ENCODE data around the gene TOB2.
A peak's percentile ranks its signal among the peaks of the same experiment; 100 is the strongest.

Gene TOB2

DNA sequence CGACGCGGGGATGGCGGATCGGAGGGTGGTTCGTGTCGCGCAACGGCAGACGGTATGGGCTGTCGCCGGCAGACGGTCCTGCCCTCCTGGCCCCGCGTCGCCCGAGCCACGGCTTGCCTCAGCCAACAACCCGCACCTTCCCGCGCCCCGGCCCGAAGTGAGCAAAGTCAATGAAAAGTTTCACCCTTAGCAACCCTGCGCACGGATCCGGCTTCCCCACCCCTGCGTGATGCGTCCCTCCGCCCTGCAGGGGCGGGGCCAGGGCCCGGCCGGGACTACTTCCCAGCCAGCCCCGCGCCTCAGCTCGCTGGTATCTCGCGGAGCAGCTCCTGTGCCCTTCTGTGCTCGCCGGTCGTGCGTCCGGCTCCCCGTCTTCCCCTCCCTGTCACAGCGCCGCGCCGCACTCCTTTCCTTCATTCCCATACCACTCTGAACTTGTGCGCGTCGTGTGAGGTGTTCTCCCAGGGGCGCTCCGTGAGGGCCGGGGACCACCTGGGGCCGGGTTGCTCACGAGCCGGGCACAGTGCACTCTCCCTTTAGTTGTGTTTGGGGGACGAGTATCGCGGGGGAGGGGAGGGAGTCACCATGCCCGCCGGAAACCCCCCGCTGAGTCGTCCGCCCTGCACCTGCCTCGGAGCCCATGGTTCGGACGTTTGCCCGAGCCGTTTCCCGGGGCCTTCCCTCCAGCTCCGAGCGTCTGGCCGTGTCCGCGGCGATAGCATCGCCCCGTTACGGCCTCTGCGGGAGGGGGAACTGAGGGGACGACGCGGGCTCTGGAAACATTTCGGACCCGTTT lies at the start of gene TOB2:
TOB2 (minus strand) TSS at position 163 of the 796 bp plus-strand sequence. CDS start 9,456 bp downstream, outside the sequence.
- DNase-seq: peak; percentile 94

GRCh38 chr22:41491374-41492100 lies 44.9 kb upstream of the TOB2 start:
- no peak for DNase-seq

DNA sequence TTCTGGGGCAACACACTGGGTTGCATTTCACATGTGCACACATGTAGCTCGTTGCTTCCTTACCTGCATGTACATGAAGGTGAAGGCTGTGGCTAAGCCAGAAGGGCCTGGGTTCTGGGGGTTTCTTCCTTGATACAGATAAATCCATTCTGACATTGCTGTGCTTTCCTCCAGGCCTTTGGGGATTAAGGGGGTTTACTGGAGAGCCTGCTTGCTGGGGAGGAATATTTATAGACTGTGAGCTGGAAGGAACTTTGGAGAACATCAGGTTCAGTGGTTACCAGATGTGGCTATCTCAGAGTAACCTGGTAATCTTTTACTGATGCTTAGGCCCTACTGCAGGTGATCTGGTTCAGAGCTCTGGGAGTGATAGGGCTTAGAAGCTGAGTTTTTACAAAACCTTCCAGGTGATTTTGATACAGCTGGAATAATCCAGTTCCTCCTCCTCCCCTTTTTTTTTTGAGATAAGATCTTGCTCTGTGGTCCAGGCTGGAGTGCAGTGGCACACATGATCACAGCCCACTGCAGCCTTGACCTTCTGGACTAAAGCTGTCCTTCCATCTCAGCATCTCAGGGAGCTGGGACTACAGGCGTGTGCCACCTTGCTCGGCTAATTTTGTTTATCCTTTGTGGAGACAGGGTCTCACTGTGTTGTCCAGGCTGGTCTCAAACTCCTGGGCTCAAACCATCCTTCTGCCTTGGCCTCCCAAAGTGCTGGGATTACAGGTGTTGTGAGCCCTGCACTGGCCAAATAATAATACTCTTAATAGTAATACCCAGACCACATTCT lies 42.2 kb upstream of the TOB2 start:
- DNase-seq: peak; percentile 66

DNA sequence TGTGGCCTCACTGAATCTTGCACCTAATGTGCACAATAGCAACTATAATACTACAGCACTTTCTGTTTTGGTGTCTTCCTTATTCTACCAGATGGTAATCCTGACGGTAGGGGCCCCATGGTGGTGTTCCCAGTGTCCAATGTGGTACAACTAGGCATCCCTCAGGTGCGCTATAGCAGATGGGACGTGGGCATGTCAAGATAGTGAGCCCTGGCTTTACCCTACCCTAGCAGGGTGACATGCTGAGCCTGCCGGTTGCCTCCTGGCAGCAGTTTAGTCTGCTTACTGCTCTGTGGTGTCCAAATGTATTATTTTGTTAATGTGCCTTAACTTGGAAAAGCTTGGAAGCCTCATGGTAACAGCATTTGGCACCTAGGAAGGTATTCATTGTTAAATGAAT lies 41.5 kb upstream of the TOB2 start:
- DNase-seq: peak; percentile 11

GRCh38 chr22:41487037-41487935 lies 40.7 kb upstream of the TOB2 start:
- peak; percentile 84 for DNase-seq

GRCh38 chr22:41485033-41485432 lies 38.4 kb upstream of the TOB2 start:
- DNase-seq: no peak

GRCh38 chr22:41482319-41482935 lies 35.8 kb upstream of the TOB2 start:
- no peak for DNase-seq

GRCh38 chr22:41481925-41482318 lies 35.3 kb upstream of the TOB2 start:
- DNase-seq: no peak

GRCh38 chr22:41481131-41481830 lies 34.7 kb upstream of the TOB2 start:
- DNase-seq: no peak

DNA sequence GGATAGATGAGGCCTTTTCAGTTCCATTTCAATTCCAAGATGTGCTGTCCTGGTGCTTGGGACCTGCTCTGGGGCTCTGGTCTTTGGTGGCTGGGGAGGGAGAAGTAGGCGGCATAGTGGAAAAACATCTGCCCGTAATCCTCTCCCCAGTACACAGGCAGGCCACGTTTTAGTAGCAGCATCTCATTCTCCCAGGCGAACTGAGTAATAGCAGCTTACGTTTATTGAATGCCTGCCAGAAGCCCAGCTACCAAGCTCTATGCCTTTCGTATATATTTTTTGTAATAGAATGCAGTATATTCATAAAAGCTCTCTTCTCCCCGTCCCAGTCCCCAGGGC lies 33.8 kb upstream of the TOB2 start:
- DNase-seq: no peak

GRCh38 chr22:41479671-41480396 lies 33.2 kb upstream of the TOB2 start:
- no peak for DNase-seq

DNA sequence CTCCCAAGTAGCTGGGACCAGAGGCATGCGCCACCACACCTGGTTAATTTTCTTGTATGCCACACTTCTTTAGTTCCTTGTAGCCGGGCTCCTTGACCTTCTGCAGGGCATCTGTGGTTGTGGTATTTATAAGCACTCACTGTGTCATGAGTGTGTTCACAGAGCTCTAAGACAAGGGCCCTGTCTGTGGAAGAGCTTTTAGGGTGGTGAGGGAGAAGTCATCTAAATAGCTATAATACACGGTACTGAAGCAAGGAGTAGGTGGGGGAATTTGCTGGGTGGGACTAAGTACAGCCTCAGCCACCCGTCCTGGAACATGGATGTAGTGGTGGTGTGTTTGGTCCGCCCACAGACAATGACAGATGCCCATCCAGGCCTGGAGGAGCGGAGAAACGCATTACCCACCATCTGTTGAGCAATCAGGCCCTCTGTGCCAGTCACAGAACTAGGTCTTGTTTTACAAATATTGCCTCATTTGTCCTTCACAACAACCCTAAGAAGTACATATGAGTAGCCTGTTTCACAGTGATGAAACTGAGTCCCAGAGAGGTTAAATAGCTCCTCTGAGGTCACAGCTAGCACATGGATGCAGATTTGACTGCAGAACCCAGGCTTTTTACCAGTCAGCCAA lies 32.4 kb upstream of the TOB2 start:
- peak; percentile 46 for DNase-seq

DNA sequence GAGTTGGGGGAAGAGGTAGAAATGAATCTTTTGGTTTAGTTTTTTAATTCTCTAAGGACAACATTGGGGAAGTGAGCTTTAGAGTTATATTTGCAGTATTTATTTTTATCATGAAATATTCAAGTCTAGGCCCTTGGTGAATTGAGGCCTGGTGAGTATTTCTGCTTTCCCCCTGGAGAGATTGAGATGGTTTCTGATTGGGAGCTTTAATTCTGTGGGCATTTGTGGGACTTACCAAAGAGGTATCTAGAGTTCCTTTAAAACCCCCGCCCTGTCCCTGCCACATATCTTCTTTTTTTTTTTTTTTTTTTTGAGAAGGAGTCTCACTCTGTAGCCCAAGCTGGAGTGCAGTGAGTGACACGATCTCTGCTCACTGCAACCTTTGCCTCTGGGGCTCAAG lies 31.9 kb upstream of the TOB2 start:
- no peak for DNase-seq

DNA sequence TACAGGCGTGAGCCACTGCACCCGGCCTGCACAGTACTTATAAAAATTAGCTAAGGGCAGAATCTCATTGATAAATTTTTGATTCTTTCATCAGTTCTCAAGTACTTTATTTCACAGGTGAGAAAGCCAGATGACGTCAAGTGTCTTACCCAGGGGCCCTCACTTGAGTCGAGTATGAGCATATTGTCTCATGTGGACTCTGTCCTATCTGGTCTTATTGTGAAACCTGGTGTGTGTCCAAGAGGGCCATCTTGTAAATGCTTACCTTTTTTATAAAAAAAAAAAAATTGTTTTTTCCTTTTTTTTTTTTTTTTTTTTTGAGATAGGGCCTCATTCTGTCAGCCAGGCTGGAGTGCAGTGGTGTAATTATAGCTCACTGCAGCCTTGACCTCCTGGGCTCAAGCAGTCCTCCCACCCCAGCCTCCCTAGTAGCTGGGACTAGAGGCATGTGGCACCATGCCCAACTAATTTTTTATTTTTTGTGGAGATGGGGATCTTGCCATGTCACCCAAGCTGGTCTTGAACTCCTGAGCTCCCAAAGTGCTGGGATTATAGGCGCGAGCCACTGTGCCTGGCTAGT lies 28.4 kb upstream of the TOB2 start:
- DNase-seq: no peak

DNA sequence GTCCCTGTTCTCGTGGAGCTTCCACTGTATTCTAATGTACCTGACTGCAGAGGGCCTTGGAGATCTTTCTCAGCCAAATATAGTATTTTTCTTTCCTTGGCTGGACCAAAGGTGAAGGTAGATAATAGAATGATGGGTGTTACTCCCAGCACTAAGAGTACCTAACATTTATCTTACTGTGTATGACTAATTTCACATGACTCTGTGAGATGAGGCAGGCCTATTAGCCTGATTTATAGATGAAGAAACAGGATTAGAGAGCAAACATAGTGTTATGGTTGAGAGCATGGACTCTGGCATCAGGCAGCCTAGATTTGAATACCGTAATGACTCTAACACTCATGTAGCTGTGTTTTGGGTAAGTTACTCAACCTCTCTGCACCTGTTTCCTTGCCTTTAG lies 25.0 kb upstream of the TOB2 start:
- DNase-seq: no peak

DNA sequence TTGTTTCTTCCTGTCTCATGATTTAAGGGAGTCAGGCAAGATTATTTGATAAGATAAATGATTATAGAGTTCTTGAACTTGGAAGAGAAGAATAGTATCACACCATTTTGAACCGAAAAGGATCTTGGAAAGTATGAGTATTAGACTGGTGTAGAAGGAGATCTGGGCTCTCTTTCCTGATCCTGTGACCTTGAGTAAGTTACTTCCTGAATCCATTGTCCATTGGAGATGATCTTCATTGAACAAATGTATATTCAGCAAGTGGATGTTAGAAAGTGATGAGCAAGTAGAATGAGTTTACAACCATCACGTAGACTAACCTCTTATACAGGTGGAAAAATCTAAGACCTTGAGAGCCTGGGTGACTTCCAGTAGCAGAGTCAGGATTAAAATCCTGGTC lies 24.3 kb upstream of the TOB2 start:
- no peak for DNase-seq

- peak; percentile 39 for DNase-seq
Measured at GRCh38 chr22:41469218-41469851, 22.7 kb upstream of the TOB2 start.

- peak; percentile 97 for DNase-seq
Measured at GRCh38 chr22:41468381-41469217, 22.0 kb upstream of the TOB2 start, which contains the start of the genes ACO2 and PHF5A. Gene ACO2 (plus strand): TSS chr22:41469117. CDS start chr22:41469147, 30 bp downstream. Gene PHF5A (minus strand): TSS chr22:41468692. CDS start chr22:41468653, 39 bp downstream.
